MM.1S (cell line): Measurements from ENCODE around the gene WRAP73.

Experiments used
- EZH2phosphoT487 ChIP-seq: fragments of 300-600 bp; sonication (generic); IDR thresholded peaks from 2 replicates; pipeline ENCODE4 v1.6.1; 2018; ENCODE audit warnings: antibody characterized with exemption, low read length
- TF ChIP-seq, protein P1 (sequence below): fragments of 300-600 bp; sonication (generic); IDR thresholded peaks from 2 replicates; pipeline ENCODE4 v1.5.1; 2016; ENCODE audit warnings: antibody characterized with exemption, low read length, mixed read lengths

DNA sequence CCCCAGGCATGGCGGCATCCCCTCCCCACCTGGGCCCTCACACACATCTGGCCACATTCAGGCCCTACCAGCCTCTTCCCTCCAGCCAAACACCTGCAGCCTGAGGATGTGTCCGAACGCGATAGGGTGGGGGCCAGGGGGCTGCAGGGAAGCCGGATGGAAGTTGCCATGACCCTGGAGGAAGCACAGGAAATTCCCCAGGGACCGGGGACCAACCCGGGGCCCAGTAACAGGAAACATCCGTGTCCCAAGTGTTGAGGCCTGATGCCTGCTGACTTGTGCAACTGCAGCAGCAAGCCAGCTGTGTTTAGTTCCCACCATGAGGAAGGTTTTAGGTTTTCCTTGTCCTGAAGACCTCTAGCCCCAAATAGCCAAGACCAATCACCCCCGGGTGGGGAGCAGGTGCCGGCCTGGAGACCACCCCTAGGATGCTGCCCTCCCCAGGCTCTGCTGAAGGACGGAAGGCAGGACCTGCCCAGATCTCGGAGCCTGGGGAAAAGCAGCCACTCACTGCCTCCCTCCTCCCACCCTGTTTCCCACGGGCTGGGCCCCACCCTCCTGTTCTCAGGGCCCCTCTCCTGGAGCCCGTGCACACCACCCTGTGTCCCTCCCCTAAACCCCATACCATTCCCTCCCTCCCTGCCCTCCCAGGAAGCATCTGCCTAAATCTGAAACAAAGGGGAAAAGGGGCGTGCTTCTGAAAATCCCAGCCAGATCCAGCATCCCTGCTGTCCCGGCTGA, 68.4 kb downstream of the WRAP73 start:
- TF ChIP-seq EZH2phosphoT487: no peak
- TF ChIP-seq, protein P1, sequence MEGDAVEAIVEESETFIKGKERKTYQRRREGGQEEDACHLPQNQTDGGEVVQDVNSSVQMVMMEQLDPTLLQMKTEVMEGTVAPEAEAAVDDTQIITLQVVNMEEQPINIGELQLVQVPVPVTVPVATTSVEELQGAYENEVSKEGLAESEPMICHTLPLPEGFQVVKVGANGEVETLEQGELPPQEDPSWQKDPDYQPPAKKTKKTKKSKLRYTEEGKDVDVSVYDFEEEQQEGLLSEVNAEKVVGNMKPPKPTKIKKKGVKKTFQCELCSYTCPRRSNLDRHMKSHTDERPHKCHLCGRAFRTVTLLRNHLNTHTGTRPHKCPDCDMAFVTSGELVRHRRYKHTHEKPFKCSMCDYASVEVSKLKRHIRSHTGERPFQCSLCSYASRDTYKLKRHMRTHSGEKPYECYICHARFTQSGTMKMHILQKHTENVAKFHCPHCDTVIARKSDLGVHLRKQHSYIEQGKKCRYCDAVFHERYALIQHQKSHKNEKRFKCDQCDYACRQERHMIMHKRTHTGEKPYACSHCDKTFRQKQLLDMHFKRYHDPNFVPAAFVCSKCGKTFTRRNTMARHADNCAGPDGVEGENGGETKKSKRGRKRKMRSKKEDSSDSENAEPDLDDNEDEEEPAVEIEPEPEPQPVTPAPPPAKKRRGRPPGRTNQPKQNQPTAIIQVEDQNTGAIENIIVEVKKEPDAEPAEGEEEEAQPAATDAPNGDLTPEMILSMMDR: no peak
